ENCODE measurements around the gene PAQR3.

PAQR3 gene

DNA sequence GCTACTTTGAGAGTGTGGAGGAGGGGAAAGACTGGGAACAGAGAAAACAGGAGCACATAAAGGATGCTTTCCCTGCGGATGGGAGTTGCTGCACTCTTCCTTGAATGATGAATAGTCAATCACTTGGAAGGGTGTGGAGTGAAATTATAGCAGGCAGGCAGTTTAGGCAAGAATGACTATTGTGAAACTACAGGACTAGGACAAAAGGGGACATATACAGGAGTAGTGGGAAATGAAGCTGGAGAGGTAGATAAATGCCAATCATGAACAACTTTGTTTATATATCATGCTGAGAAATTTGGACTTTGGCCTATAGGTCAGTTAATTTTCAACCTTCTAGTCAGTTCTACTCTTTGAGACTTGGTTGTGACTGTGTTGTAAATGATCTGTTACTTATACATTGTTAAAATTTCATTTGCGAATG lies 76.9 kb downstream of the PAQR3 start:
- no peak for DNase-seq (ENCODE audit: low spot score)
